ENCODE data around the gene DPPA4. TPM values are rescaled to one million over a fixed set of nuclear protein-coding genes. Genes with fewer than 3 reads are reported as not detected.

Gene DPPA4
- total RNA-seq, 4 donors from 2014 or later = 0.90 TPM; not detected in 3

DNA sequence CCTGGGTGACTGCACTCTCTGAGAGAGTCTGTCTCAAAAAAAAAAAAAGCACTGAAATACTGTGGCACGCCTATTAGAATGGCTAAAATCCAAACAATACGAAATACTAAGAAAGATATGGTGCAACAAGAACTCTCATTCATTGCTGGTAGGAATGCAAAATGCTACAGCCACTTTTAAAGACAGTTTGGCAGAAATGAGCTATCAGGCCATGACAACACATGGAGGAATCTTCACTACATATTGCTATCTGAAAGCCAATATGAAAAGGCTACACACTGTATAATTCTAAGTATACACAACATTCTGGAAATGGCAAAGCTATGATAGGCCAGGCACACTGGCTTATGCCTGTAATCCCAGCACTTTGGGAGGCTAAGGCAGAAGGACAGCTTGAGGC is 39.9 kb downstream of the DPPA4 start:
- intact Hi-C loops (cut with DNase I; ENCODE audit: low total_unique reads) = no loop called here
- no peak overlapping the region for H3K4me3 ChIP-seq
- H3K27me3 ChIP-seq = no peaks in the 10 kb centered on the region
- no peaks in the 10 kb centered on the region for H3K36me3 ChIP-seq
- TF ChIP-seq, protein P1, sequence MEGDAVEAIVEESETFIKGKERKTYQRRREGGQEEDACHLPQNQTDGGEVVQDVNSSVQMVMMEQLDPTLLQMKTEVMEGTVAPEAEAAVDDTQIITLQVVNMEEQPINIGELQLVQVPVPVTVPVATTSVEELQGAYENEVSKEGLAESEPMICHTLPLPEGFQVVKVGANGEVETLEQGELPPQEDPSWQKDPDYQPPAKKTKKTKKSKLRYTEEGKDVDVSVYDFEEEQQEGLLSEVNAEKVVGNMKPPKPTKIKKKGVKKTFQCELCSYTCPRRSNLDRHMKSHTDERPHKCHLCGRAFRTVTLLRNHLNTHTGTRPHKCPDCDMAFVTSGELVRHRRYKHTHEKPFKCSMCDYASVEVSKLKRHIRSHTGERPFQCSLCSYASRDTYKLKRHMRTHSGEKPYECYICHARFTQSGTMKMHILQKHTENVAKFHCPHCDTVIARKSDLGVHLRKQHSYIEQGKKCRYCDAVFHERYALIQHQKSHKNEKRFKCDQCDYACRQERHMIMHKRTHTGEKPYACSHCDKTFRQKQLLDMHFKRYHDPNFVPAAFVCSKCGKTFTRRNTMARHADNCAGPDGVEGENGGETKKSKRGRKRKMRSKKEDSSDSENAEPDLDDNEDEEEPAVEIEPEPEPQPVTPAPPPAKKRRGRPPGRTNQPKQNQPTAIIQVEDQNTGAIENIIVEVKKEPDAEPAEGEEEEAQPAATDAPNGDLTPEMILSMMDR (IDR thresholded peaks at IDR 0.05) = no peak
- no peak for TF ChIP-seq POLR2A (IDR thresholded peaks at IDR 0.05)
- H3K27ac ChIP-seq = no peak overlapping the region
- DNase-seq = no peak
- no peaks in the 10 kb centered on the region for H3K9me3 ChIP-seq
- no peaks in the 10 kb centered on the region for H3K4me1 ChIP-seq

DNA sequence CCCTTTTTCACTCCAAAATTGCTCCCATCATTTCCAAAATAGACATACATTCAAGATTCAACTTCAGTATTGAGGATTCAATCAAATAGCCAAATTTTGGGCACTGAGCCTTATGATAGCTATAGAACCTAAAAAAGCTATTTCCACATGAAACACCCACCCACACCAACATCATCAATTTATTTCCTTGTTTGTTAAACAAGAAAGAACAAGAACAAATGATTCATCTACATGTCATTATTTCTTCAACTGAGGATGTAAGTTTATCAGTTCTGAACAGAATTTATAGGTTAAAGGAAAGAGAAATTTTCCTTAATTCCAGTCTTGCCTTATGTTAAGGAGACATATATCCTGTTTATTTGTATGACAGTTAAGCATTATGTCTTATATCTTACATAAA is 53.3 kb downstream of the DPPA4 start:
- no peak for TF ChIP-seq POLR2A (IDR thresholded peaks at IDR 0.05)
- TF ChIP-seq, protein P1 (IDR thresholded peaks at IDR 0.05) = no peak
- intact Hi-C loops (cut with DNase I; ENCODE audit: low total_unique reads) = no loop called here
- no peaks in the 10 kb centered on the region for H3K27me3 ChIP-seq
- H3K36me3 ChIP-seq = no peaks in the 10 kb centered on the region
- no peak overlapping the region for H3K27ac ChIP-seq
- no peak for DNase-seq
- H3K4me1 ChIP-seq = no peaks in the 10 kb centered on the region
- no peak overlapping the region for H3K4me3 ChIP-seq
- H3K9me3 ChIP-seq = no peaks in the 10 kb centered on the region

DNA sequence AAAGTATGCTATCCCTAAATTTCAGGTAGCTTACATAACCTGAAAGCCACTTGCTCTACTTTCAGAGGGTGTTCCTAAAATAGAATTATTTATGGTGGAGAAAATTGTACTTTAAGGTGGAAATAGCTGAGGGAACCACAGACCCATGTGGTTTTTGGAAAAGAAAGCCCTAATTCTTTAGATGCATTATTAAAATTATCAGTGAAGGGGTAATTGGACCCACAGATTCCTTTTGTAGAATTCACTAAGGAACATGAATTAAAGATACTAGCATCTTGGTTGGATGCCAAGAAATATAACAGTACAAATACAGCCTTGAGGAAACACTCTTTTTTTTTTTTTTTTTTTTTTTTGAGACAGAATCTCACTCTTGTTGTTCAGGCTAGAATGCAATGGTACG is 58.8 kb downstream of the DPPA4 start:
- no peaks in the 10 kb centered on the region for H3K27me3 ChIP-seq
- H3K4me1 ChIP-seq = no peaks in the 10 kb centered on the region
- TF ChIP-seq, protein P1 (IDR thresholded peaks at IDR 0.05) = no peak
- TF ChIP-seq POLR2A (IDR thresholded peaks at IDR 0.05) = no peak
- intact Hi-C loops (cut with DNase I; ENCODE audit: low total_unique reads) = no loop called here
- no peak overlapping the region for H3K4me3 ChIP-seq
- no peaks in the 10 kb centered on the region for H3K36me3 ChIP-seq
- no peaks in the 10 kb centered on the region for H3K9me3 ChIP-seq
- no peak for DNase-seq
- H3K27ac ChIP-seq = no peak overlapping the region

DNA sequence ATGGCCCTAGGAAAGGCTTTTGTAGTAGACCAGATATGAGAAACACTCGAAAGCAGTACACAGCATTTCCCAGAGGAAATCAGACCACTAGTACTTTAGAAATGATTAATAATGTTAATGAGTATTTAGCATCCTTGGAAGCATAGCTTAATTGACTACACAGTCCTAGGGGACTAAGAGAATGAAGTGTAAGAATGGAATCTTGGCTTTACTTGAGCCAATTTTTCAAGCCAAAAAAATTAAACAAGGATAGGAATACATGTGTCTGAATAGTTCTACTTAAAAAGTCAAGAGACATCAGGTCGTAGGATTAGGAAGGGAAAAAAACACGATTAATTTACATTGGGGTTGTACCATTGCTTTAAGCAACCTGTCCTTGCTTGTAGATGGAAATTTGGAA is 59.2 kb downstream of the DPPA4 start:
- Histone ChIP-seq H3K4me1 (no peaks in the 10 kb centered on the region), H3K36me3 (no peaks in the 10 kb centered on the region), H3K4me3 (no peak overlapping the region), H3K27ac (no peak overlapping the region), H3K27me3 (no peaks in the 10 kb centered on the region), H3K9me3 (no peaks in the 10 kb centered on the region)
- no peak for DNase-seq
- no peak for TF ChIP-seq POLR2A (IDR thresholded peaks at IDR 0.05)
- TF ChIP-seq, protein P1 (IDR thresholded peaks at IDR 0.05) = no peak
- intact Hi-C loops (cut with DNase I; ENCODE audit: low total_unique reads) = no loop called here

Small RNAs within 50 kb of the gene (small RNA-seq; reads per million reads assigned to genes)
- gene AC124945.1 = not detected
- gene RF00017 = not detected

Other genes starting within 250 kb of the DPPA4 start
- not detected for gene MORC1, start 219.4 kb downstream of the DPPA4 start, total RNA-seq
- gene C3orf85, start 200.8 kb downstream of the DPPA4 start, total RNA-seq = not detected
- gene DPPA2, start 21.0 kb downstream of the DPPA4 start, total RNA-seq = not detected